NCI-H1092 treated with DMSO at 0.1 percent for 48 hours (cell line): ENCODE results near the gene TAAR1.
"Not testable (repeated sequence)": the region's sequence is repeated elsewhere in the genome, so short reads cannot be mapped to it uniquely, and the experiment has no call there.

Source experiments
- DNase-seq: peaks from one replicate; lab custom pipeline; 2025; lab: John Stamatoyannopoulos, UW

Gene TAAR1

GRCh38 chr6:132659082-132659481, at the start of gene TAAR1:
TSS of gene TAAR1 (minus strand) at chr6:132659182. CDS start at chr6:132646003, 13,179 bp downstream.
- no peak for DNase-seq

- no peak for DNase-seq
These were observed 49.8 kb upstream of the TAAR1 start for GRCh38 chr6:132708771-132709170.

DNA sequence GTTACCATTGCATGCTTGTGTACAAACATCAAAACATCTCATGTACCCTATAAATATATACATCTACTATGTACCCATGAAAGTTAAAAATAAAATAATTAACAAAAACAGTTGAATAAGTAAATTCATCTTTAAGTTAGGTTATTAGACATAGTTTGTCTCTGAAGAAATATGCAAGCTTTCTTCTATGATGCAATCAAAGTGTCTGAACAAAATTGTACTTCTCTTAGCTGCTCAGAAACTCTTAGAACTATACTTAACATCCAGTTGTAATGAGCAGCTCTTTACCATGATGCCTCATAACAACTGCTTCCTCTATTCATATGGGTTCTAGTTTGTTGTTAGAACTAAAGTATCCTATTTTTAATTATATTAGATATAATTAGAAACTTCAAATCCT, 49.0 kb upstream of the TAAR1 start:
- no peak for DNase-seq

DNA sequence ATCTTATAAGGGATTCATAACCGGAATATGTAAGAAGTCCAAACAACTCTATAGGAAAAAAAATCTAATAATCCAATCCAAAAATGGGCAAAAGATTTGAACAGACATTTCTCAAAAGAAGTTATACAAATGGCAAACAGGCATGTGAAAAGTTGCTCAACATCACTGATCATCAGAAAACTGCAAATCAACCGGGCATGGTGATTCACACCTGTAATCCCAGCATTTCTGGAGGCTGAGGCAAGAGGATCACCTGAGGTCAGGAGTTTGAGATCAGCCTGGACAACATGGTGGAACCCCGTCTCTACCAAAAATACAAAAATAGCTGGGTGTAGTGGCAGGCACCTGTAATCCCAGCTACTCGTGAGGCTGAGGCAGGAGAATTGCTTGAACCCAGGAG, 47.8 kb upstream of the TAAR1 start:
- DNase-seq, result not testable (repeated sequence)

DNA sequence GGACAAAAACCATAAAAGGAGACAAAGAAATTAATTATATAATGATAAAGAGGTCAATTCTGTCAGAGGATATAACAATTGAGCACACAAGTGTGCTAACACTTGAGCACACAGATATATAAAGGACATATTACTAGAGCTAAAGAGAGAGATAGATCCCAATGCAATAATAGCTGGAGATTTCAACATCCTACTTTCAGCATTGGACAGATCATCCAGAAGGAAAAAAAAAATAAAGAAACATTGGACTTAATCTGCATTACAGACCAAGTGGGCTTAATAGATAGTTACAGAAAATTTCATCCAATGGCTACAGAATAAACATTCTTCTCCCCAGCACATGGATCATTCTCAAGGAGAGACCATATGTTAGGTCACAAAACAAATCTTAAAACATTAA, 45.0 kb upstream of the TAAR1 start:
- no peak for DNase-seq

DNA sequence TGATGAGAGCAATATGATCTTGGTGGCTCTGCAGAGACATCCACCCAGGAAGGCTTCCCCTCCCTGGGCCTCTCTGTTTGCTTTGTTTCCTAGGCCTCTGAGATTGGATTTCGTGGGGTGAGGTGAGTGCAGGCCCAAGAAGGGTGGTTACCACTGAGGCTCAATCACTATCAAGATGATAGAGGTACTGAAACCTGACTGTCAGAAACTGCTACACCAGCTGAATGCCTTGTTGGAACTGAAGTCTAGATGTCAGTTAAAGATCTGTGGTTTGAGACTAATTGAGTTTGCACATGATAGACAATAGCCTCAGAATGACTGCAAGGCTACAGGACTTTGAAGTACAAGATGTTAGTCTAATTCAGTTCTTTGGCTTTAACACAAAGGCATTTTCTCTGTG, 39.6 kb upstream of the TAAR1 start:
- no peak for DNase-seq

- no peak for DNase-seq
These were observed 36.8 kb upstream of the TAAR1 start for GRCh38 chr6:132695773-132696172.

GRCh38 chr6:132693478-132693877, 34.5 kb upstream of the TAAR1 start:
- DNase-seq, result no peak

DNA sequence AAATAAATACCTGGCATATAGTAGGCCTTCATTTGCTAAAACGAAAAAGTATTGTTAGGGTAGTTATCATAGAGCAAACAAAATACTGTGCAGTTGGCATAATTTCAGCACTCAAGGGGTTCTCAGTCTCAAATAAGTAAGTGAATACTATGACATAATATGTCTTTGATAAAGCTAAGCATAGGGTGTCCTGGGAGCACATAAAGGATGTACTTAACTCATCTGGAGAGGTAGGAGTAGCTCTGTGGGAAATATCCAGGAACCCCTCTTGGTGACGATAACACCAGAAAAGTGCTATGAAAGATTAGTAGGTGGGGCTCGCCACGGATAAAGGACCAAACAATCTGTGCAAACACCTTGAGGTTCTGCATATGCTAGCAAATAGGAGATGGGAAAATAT, 31.7 kb upstream of the TAAR1 start:
- DNase-seq, result no peak

DNA sequence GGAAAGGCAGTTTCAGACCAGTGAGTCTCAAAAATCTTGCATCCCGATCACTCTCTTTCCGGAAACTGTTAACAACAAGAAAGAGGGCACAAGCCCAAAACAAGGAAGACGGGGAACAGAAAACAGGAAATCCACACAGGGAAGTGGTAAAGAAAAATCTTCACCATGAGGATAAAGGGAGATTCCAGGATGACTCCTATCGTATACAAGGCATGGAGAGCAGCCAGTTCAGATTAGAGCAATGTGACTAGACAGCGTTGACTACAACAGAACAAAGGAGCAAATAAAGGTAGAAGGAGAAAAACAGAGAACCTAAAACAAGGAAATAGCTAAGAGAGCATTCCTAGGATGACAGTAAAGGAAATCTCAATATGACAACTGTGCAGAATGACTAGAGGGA, 28.3 kb upstream of the TAAR1 start:
- DNase-seq, result no peak

GRCh38 chr6:132686531-132686930, 27.5 kb upstream of the TAAR1 start:
- DNase-seq, result no peak

DNA sequence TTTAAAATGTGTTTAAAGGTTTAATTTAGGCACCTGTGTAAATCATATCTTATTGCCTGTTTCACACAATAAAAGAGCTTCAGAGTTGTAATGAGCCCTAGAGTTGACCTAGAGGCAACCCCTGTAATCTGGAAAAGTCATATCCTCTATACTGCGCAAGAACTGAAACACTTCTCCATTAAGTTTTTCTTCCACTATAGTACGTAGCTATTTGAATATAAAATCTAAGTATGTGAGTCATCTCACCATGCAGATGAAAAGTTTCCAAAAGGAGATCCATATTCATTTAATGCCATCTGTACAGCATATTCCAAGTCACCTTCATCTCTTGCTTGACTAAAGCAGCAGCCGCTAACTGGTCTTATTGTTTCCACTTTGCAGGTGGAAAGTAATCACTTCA, 26.0 kb upstream of the TAAR1 start:
- DNase-seq, result no peak

DNA sequence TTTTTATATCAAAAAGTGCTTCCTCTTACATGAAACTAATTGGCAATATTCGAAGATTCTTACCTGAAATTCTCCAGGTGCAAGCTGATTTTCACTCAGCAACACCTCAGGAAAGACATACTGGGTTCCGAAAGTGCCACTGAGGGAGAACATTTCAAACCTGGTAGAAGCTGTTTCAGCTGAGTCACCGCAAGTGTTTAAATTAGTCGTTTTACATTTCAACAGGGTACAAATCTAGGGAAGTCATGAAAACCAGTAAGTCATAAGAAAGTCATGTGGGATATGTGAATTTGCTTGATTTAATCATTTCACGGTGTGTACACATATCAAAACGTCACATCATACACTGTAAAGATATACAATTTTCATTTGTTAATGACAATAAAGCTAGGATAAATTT, 25.3 kb upstream of the TAAR1 start:
- no peak for DNase-seq

DNA sequence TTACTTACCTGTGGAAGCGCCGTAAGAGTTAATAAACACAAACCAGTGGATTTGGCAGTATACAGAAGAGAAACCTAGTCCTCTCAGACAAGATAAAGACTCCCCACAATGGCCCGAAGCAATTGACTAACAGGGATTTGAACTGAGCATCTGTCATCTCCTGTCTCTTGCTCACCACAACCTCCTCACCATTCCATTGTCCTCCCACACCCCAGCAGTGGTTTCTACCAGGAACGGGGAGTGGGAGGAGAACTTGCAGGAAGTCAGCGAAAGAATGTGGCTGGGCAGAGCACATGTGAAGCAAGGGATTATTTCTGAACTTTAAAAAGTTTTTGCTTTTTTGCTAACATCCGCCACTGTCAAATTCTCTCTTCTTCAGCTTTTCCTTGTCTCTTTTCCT, 24.6 kb upstream of the TAAR1 start:
- DNase-seq, result no peak

DNA sequence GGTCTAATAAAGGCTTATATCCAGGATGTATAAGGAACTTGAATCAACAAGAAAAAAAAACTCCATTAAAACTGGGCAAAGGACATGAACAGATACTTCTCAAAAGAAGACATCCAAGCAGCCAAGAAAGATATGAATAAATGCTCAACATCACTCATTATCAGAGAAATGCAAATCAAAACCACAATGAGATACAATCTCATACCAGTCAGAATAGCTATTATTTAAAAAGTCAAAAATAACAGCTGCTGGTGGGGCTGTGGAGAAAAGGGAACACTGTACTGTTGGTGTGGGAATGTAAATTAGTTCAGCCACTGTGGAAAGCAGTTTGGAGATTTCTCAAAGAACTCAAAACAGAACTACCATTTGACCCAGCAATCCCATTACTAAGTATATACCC, 20.1 kb upstream of the TAAR1 start:
- not testable (repeated sequence) for DNase-seq

GRCh38 chr6:132675749-132676148, 16.8 kb upstream of the TAAR1 start:
- no peak for DNase-seq

GRCh38 chr6:132675002-132675401, 16.0 kb upstream of the TAAR1 start:
- no peak for DNase-seq

GRCh38 chr6:132673376-132674094, 14.6 kb upstream of the TAAR1 start:
- no peak for DNase-seq

GRCh38 chr6:132671295-132671694, 12.3 kb upstream of the TAAR1 start:
- no peak for DNase-seq

DNA sequence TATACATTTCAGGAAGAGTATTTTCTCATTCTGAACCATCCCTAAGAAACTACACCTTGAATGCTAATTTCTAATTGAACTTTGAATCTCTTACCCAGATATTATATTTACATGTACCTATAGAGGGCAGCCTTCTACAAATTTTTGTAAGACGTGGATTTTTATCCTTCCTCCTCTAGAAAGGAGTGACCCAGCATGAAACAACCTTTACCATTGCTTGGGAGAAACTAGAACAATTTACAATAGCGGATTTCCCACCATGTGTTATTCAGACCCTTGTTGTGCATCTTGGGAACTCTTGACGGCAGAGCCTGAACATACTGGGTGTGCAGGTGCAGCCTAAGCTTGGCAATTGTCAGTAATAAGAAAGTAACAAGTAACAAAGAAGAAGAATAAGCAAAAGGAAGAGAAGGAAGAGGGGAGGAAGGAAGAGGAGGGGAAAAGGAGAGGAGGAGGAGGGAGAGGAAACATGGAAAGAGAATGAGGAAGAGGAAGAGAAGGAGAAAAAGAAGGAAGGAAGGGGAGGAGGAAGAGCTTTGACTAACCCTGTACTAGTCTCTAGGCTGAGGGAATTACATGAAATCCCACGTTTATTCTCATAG, 10.8 kb upstream of the TAAR1 start:
- DNase-seq, result peak; percentile 21

GRCh38 chr6:132666118-132666517, 7.1 kb upstream of the TAAR1 start:
- no peak for DNase-seq

- DNase-seq, result no peak
These were observed 5.5 kb upstream of the TAAR1 start for GRCh38 chr6:132664309-132665034.

DNA sequence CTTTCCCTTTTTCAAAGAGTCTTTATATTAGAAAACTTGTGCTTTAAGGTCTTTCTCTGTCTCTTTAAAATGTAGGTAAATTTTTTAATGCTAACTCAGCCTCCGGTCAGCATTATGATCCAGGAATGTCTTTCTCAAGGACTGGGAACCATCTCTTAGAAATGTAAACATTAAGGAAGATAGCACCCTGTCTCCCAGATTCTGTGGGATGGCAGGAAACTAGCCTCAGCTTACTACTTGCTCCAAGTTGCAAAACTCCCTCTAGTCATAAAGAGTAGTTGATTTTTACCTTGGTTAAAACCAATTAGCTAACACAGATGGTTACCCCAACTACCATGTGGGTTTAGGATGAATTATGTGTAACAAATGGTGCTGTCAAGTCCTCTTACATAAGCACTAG, 4.7 kb upstream of the TAAR1 start:
- DNase-seq, result no peak
